GM18526 (cell line): ENCODE results near the gene NR2F2.

Experiments used
- POLR2A ChIP-seq: IDR thresholded peaks from 3 replicates; pipeline ENCODE4 v1.6.1; 2011; ENCODE audit not compliant: insufficient read length; ENCODE audit errors: extremely low read depth

The NR2F2 gene

DNA sequence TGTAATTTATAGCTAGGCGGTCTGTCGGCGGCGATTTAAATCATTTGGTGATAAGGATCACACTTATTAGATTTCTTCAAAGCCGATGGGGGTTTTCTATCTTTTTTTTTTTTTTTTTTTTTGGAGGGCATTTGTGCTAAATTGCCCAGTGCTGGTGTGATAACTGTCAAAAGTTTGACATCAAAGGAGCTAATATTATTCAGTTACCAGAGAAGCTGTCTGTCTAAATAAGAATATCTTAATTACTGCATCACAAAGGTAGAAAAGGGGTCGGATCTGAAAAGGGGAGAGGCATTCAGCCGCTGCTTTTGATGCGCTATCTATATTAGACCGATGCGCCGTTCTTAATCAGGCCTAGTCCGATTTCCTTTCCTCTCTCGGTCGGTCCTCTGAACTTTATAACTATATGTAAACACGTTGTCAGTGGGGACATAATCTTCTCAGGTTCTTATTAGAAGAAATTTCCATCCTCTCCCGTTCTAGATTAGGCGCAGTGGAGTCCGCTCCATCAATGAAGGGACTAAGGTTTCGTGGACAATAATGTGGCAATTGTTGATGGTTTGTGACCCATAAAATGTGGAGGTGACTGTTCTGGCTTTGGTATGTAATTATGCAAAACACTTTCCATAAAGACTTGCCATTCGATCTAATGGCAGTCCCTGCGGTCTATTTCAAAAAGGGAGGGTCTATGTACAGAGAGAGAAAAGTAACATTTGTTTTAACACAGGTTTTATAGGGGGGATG lies 31.7 kb downstream of the NR2F2 start:
- TF ChIP-seq POLR2A, result no peak

DNA sequence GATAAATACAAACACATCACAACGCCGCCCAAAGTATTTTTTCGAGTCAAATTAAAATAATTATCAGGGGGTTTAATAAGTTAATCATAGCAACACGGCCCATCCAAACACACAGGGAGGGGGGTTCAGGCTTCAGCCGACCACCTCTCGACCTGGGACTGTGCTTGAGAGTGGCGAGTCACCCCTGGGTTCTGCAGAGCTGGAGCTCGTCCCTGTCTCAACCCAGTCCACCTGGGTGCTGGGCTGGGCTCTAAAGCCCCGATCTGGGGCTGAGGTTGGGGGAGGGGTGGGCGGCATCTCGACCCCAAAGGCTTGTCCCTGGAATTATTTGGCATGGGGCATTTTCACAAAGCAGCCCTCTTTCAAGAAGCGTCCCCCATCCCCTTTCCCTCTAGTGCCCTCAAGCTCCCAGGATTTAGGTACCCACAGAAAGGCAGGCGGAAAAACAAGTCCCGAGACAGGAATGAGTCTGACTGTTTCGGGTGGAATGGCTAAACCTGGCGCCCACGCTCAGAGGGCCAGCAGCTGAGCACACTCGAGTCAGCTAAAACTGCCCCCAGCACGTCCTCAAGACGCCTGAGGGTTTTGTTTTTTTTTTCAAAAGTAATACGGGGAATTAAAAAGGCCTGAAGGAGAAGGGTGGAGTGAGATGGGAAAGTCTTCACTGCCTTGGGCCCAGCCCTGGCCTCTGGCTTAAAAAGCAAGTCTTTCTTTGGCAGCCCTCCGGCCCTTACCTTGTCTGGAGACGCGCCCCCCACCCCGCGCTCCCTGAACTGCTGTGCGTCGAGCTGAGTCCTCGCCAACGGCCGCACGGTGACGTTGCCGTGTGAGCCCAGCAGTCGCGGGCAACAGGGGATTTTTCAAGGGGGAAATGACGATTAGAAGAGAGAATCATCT lies 32.5 kb downstream of the NR2F2 start:
- TF ChIP-seq POLR2A, result no peak

DNA sequence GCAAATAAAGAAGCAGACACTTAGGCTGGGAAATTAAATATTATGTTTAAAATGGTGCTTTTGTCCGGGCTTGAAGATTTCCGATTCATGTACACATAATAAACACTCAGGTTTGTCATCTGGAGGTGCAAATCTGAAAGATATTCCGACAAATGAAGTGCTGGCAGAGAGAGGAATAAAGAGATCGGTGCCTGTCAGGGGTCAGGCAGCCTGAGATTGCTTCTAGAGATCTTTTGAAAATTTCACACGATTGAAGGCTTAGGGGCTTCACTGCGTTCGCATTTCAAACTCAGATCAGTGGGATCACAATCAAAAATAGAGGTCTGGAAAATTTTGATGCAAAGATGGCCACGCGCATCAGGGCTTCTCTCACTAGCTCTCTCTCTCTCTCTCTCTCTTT lies 33.2 kb downstream of the NR2F2 start:
- no peak for TF ChIP-seq POLR2A

DNA sequence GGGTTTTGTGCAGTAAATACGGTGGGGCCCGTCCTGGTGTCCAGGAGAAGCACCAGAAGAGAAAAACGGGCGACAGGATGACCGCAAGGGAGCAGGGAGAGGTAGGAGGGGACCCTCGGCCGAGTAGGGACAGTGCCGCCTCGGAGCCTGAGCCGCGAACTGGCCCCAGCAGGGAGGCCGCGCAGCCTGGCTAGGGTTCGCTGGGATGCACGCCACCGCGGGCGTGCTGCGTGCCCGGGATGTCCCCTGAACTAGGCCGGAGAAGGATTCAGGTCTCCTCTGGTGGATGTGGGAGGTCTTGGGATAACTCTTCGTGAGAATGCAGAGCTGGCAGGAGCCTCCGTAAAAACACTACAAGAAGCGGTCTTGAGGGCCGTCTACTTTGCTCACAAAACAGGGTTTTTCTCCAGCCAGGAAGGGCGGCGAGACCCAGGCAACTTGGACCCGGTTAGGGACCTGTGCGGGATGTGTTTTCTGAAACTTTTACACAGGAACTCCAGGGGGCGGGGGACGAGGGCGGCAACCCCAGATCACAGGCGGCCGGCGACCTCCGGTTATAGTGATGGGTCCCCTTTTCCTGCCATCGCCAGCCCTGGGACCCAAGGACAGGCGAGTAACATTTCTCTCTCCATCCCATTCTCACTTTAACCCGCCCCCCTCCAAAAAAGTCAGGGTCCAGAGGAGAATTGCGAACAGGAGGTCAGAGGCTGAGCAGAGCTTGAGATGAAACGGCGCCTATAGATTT lies 35.5 kb downstream of the NR2F2 start:
- TF ChIP-seq POLR2A, result no peak

DNA sequence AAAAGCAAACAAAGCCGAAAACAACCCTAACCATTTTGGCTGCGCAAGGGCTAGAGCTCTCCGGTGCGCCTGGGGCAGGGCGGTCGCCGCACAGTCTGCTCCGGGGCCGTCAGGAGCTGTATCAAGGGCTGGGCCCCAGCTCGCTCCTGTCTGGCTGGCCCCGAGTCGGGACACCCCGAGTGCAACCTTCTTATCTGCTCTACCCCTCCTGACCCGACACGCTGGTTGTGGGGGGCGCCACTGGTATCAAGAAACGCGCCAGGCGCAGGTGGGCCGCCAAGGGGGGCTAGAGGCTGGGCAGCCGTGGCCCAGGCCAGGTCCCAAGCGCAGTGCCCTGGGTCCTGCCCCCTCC lies 36.0 kb downstream of the NR2F2 start:
- no peak for TF ChIP-seq POLR2A

DNA sequence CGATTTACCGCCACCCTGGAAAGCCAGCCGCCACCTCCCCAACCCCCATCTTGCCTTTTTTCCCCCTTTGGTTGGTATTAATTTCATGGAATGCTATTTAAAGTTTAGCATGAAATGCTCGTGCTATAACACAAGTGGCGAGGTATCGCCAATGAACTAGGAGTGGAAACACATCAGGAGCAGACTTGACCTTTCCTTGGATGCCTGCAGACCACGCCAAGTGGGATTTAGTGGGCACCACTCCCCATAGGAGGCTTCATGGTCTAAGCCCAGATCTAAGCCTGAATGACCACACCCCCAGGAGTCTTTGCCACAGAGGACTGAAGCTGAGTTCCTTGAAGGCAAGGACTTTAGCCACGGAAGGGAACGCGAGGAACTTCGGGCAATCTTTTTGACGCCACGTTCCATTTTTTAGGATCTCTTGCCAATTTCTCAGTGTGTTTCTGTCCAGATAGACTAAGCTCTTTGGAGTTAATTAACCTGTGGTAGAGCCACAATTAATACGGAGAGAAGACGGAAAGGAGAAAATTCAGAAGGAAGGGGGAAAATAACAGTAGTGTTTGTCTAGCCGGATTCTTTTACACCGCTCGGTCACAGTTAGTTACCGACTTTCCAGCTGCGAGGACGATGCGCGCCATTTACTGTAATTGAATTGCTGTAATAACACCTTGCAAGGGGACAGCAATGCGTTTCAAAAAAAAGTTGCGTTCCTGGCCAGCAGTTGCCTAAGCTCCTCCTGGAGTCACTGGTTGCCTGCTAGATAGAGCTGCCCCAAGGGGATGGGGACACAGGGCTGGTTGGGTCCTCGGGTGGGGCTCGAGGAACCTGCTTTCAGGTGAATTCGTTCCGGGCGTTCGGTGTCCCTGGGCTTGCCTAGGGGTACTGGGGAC lies 37.1 kb downstream of the NR2F2 start:
- TF ChIP-seq POLR2A, result no peak

DNA sequence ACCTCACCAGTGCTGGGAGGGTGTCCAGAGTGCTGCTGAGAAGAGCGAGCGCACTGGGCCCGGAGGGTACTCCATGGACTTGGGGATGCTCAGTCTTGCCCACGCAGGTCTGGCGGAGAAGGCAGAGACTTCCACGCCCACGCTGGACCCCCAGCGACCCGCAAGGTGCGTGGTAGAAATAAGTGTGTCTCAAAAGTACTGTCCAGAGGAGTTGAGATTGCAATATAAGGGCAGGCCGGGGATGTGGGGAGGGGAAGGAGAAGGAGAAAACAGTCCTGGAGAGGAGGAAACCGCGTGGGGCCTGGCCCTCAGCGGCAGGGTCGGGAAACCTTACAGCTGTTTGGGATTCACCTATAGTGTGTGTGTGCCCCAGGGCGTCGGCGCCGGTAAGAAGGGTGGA lies 38.9 kb downstream of the NR2F2 start:
- TF ChIP-seq POLR2A, result no peak

DNA sequence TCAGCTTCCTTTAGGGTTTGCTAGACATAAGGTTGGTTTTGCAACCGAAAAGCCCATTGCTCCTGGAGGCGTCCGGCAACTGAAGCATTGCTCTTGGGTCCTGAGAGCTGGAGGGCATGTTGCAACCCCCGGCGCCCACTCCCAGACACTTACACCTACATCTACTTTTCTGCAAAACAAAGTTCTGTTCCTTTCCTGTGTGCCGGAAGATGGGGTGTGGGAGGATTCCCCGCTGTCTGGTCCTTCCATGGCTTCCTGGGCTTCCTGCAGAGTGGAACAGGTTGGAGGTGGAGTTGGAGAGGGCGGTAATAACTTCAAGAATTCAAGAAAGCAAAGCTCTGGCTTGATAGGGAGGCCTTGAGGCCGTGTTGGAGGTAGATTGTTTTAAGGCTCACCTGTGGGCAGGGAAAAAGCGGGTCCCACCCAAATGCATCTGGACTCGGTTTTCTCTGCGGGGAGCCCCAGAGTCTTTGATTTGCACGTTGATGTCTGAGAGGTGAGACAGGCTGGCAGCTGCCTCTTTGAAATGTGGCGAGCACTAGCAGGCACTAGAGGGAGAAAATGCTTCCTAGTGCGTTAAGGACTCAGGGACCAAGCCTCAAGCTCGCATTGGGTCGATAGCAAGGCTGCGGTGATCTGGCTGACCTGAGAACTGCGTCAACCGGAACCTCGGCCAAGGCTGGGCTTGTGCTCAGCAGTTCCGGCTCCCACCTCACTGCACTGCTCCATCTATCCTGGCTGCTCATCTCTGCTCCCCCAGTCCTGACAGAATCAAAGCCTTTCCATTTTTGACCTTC lies 39.5 kb downstream of the NR2F2 start:
- TF ChIP-seq POLR2A, result no peak

DNA sequence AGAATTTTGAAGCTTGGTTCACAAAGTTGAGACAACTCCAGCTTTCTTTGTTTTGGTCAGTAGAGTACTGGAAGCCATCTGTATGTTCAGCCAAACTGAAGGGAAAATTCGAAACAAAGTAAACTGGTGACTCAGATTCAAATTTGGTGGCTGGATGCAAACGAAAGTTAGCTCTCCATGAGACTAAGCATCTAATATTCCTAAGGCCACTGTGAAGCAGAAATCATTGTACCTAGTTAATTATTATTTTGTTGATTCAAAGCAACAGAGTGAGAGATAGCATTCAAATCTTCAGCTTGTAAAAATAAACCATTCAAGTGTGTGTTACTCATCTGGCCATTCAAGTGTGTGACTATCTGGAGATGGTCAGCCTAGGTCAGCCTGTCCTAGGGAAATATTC lies 42.1 kb downstream of the NR2F2 start:
- no peak for TF ChIP-seq POLR2A

DNA sequence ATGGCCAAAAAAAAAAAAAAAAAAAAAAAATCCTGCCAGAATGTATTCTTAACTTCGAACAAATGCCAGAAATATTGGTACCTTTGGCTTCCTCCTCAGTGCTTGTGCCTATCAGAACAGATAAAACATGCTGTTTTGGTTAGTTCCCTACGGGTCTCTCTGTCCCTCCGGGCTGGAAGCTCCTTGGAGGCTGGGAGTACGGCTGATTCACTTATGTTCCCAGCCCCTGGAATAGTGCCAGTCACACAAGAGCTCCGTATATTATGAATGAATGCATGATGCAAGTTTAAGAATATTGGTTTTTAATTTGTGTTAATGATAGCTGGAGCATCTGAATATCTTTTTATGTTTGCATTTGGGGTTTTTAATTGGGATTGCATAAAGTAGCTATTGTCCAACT lies 44.0 kb downstream of the NR2F2 start:
- TF ChIP-seq POLR2A, result no peak

DNA sequence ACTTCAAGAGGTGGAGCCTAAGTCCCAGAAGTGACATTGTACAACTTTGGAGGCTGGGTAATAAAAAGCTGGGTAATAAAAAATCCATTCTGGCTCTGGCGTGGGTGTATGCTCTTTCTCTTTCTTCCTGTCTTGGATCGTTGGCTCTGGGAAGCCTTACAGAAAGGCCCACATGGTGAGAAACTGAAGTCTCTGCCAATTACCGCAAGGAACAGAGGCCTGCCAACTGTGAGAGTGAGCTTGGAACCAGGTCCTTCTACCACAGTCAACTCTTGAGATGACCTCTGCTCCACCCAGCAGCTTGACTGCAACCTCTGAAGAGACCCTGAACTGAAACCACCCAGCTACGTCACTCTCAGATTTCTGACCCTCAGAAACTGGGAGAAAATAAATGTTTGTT lies 51.0 kb downstream of the NR2F2 start:
- TF ChIP-seq POLR2A, result no peak

DNA sequence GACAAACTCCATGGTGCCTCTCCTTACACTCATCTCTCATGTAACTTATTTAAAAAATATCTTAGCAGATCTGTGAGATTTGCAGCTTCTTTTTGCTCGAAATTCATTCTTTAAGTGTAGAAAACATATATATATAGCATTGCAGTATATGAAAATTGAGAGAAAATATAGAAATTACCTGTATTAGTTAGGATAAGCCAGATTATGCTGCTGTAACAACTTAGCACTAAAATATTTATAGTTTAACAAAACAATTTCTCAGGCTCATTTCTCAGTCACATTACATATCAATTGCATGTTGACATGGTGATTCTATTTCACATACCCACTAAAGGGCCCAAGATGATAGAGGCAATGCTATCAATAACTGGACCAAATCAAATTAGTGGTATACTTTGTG lies 54.7 kb downstream of the NR2F2 start:
- no peak for TF ChIP-seq POLR2A

DNA sequence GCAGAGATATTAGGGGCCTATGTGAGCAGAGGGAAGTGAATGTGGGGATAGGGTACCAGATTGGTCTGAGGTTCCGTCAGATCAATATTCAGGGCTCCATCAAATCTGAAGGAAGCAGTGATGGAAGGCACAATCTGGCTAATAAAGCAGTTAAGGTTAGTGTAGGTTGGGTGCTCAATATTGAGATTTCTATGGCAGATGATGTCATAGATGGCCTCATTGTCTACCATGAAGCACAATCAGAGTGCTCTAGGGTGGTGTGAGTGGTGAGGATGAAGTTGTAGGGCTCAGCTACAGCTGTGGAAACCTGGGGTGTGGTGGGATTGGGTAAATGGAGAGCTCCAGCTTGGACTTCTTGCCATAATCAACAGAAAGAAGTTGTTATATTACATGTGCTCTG lies 58.2 kb downstream of the NR2F2 start:
- no peak for TF ChIP-seq POLR2A
